HG02885 (cell line): ENCODE results near the gene VGLL4.
"Not testable (repeated sequence)": the region's sequence is repeated elsewhere in the genome, so short reads cannot be mapped to it uniquely, and the experiment has no call there.

Source experiments
- ATAC-seq: cut with Tn5 transposase; IDR thresholded peaks from one replicate; pipeline ENCODE4 v1.9.1; 2021; ENCODE audit warnings: mild to moderate bottlenecking; ENCODE audit not compliant: unreplicated experiment, poor library complexity

Gene VGLL4, protein sequence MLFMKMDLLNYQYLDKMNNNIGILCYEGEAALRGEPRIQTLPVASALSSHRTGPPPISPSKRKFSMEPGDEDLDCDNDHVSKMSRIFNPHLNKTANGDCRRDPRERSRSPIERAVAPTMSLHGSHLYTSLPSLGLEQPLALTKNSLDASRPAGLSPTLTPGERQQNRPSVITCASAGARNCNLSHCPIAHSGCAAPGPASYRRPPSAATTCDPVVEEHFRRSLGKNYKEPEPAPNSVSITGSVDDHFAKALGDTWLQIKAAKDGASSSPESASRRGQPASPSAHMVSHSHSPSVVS

DNA sequence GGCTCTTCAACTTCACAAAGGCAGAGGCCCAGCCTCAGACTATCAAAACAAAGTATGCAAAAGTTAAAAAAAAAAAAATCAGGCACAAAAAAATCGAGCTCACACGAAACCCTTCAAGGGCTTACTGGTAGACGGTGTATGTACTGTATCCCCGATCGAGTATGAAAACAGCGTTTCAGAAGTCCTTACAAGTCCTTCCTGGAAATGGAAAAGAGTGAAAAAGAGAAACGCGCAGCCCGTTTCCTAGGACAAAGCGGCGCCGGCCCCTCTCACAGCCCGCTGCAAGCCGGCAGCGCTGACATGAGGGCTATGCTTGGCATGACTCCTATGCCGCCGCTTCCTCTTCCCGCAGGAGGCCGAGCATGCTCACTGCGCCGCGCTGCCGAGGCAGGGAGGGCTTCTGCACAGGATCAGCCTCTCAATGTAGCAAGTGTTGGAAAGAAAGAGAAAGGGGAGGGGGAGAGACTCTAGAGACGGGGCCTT lies at the start of gene VGLL4:
VGLL4 (minus strand) TSS at position 311 of the 483 bp plus-strand sequence. CDS start 397 bp downstream, outside the sequence.
- ATAC-seq, result peak; percentile 69

DNA sequence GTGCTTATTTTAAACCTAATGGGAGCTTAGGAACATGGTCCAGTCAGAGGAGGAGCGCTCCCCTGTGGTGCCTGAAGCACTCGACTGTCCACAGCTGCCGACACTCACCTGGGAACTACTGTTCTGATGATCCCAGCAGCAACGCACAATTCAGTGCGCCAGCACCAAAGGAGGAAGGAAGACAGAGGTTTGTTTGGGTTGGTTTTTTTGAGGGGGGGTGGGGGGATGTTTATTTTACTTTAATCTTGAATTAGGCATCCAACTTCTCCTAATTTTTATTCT lies 48.8 kb upstream of the VGLL4 start:
- ATAC-seq, result no peak

DNA sequence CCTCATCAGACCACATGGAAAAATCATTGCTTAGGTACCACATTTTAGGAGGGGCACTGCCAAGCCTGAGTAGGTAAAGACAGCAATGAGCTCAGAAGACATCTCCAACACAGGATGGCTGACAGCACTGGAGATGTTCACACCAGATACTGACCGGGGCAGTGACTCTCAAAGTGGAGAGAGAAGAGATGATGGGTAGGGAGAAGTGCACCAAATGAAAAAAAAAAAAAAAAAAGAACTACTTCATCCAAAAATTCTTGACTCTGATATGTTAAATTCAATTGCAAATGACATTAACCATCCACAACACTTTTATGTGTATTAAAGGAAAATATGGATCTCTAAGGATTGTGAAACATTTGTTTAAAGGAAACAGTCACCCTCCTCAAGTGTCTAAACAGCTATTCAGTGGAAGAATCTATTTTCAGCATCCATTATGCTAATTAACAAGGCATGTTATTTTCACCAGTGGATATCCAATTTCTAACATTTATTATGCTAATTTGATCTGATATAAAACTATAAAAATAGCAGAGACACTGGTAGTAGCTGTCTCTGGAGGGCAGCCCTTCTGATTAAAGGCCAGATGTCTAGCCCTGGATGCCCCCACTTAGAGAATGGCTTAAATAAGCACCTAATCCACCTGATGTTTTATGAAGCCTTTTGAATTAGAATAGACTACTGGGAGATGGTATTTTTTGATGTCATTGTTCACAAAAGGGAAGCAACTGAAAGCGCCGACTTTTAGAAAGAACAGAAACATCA lies 48.2 kb upstream of the VGLL4 start:
- ATAC-seq, result no peak

DNA sequence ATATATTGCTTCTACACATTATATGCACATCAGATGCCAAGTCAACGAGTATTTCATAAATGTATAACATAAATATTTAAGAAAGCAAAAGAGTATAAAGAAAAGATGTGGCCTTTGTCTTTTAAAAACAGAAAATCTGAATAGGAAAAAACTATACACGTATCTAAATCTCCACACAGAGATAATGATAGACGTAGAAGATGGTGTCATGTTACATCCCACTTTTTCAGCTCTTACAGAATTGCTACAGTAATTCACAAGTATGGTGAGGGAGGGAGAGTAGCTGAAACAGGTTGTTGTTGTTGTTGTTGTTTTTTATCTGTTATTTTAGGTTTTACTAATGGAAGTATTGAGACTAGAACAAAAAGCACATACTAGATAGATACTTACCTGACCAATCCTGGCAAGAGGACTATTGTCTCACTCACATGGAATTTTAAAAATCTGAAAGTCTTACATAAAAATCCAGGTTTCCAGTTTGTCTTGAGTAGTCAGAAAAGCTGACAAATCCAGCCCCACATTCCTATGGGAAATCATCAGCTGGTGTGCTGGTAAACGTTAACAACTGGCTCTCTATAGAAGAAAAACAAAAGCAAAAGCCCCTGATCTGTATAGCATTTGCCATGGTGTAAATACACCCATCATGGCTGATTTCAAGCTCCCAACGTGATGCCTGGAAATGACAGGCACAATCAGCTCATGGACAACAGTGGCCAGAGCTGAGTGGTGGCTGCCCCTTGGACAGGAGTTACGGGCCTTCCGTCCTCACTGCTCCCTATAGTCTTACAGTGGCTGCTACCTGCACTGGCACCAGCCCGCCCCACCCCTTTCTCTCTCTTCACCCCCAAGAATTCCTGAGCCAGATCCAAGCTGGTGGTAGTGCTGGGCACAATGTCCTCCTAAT lies 47.4 kb upstream of the VGLL4 start:
- no peak for ATAC-seq

DNA sequence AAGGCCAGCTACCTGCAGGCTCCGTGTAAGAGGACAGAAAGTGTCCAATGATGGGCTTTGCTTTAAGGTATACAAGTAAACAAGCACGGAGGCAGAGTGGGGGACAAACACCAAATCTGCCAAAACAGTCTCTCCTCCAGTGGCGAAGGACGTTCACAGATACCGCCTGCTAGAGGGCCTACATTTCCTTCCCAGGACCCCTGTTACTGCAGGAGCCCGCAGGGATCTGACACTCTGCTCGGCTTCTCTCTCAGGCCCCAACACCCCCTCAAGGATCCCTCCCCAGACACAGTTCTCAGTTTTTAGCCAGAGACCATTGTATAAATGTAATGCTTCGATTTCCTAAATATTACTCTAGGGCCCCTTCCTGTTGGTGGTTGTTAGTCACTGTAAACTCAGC lies 46.0 kb upstream of the VGLL4 start:
- no peak for ATAC-seq

DNA sequence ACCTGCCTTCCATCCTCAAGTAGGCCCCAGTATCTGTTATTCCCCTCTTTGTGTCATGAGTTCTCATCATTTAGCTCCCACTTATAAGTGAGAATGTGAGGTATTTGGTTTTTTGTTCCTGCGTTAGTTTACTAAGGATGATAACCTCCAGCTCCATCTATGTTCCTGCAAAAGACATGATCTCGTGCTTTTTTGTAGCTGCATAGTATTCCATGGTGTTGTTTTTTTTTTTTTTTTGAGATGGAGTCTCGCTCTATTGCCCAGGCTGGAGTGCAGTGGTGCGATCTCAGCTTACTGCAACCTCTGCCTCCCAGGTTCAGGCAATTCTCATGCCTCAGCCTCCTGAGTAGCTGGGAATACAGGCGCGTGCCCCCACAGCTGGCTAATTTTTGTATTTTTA lies 41.3 kb upstream of the VGLL4 start:
- ATAC-seq, result not testable (repeated sequence)

DNA sequence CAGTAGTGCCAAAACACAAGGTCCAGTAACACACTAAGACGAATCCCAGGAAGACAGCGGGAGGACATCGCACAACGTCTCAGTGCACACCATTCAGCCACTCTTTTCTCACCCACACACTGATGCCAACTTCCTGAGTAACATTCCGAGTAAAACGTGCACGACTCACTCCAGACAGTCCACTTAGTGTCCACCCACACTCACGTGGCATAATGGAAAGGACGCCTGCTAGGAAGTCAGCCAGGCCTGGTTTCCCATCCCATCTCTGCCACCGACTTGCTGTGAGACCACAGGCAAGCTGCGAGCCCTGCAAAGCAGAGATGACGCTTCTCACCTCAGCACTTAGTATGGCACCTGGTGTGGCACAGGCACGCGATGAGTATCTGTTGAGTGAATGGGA lies 36.8 kb upstream of the VGLL4 start:
- ATAC-seq, result no peak

DNA sequence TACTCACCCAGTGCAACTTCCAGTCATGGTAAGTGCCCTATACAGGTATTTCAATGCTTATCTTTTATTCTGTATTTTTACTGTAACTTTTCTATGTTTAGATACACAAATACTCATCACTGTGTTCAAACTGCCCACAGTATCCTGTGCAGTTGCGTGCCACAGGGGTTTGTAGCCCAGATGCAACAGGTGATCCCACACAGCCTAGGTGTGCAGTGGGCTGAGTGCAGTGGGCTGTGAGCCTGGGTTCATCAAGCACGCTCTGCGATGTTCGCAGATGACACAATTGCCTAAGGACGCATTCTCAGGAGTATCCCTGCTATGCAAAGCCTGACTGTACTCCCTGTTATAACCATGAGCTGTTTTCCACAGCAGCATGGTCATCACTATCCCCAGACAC lies 36.2 kb upstream of the VGLL4 start:
- no peak for ATAC-seq

DNA sequence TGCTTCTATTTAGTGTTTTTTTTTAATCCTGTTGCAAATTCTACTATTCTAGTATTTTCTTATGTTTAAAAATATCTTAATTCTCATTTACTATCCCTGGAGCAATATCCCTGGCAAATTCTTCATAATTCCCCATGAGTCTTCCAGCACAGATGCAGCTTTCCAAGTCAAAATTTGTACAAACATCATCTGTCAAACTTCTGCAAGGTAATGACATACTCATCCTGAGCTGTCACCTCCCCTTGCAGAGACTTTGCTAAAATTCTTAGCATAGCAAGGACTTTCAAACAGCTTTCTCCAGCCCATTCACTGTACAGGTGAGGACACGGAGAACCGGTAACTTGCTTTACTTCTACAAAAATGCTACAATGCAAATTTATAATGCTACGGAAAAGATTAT lies 28.6 kb upstream of the VGLL4 start:
- ATAC-seq, result no peak

DNA sequence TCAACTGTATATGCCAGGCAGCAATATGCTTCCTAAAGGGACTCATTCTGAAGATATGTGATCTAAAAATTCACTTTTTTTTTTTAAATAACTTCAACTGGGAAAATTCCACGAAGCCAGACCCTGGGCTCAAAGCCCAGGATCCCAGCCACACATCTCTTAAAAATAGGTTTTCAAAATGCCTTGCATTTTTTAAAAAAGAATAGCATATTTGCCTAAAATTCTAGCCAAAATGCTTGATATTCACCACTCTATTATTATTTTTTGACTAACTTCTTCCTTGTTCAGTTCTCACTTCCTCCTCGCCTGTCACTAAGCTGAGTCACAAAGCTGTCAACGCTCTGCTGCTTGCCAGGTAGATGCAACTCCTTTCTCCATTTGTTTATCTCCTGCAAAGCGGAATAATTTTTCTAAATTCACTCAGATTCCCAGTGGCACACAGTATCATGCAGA lies 28.0 kb upstream of the VGLL4 start:
- ATAC-seq, result peak; percentile 93

DNA sequence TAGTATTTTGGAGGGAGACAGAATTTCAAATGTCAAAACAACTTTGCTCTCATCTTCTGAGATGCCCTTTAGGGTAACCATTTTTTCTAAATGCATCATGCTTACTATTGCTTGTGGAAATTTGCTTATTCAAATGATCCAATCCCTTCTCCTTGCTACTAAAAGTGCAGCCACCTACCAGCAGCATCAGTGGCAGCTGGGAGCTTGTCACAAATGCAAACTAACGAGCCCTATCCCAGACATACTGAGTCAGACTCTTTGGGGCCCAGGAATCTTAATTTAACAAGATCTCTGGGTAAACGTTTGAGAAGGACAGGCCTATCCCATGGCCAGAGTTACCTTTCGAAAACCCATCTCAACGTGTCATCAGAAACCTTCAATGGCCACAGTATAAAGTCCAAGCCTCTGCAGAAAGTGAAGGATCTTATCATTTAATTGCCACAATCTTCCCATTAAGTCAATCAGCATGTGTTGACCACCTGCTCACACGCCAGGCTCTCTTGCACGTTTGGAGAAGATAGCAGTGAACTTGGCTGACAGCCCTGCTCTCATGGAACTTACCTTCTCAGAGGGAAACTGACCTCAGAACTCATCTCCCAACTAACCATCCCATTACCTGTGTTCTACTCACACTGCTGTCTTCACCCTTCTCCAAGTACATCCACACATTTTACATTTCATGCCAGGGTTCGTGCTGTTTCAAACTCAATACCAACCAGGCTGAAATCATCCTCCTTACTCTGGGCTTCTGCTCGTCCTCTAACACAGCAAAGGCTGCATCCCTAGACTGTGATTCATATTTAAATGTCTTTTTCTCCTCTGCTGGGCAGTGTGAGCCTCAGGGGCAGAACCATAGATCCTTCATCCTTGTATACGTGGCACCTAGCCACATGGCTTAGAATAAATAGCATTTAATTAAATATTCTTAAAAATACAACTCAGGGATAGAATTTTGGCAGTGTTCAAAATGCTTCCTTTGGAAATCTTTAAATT lies 24.8 kb upstream of the VGLL4 start:
- ATAC-seq, result no peak

DNA sequence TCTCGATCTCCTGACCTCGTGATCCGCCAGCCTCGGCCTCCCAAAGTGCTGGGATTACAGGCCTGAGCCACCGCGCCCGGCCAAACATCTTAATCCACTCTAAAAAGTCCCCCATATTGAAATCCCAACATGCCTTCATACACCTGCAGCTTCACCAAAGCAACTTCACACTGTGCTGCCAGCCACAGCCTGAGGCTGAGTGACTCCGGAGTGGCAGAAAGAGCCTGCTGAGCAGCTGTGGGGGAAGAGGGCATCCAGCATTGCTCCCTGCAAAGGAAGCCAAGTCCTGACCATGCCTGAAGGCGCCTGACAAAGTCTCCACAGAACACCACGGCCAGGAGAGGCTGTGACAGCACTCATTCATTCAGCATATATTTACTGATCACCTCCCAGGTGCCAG lies 21.6 kb upstream of the VGLL4 start:
- no peak for ATAC-seq

DNA sequence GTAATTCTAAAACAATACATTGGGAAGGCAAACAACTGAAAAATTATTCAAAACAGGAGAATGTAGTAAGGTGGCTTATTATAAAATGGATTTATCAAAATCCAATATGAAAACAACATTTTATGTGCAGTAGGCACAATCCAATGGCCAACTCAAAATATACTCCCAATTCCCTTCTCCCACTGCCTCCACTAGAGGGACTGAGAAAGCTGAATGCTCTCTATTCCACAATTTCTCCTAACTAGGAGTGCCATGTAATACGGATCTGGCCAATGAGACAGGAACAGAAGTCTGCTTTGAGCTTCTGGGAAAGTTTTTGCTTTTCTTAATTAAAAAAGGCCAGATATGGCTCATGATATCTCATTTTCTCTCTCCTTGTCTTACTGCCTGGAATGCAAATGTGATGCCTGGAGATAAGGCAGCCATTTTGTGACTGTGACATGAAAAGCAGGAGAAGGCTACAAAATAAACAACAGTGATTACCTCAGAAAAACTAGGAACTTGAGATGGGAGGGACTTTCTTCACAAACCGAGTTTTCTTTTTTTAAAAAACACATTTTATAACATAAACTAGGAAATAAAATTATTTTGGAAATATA lies 18.8 kb upstream of the VGLL4 start:
- ATAC-seq, result no peak

DNA sequence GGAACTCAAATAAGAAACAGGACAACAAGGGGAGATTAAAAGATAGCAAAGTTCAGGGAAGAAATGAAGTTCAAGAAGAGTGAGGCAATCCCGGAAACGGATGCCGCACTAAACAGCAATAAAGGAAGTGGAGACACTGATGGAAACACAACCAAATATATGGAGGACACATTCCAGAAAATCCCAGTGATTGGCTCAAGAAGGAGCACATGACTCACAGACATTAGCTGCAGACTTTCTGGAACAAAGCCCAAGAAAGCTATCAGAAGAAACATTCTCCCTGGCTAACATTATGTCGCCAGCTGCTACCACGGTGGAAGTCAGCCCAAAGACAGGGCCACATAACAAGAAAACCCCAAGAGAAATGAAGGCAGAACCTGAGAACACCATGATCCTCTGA lies 18.1 kb upstream of the VGLL4 start:
- ATAC-seq, result no peak

DNA sequence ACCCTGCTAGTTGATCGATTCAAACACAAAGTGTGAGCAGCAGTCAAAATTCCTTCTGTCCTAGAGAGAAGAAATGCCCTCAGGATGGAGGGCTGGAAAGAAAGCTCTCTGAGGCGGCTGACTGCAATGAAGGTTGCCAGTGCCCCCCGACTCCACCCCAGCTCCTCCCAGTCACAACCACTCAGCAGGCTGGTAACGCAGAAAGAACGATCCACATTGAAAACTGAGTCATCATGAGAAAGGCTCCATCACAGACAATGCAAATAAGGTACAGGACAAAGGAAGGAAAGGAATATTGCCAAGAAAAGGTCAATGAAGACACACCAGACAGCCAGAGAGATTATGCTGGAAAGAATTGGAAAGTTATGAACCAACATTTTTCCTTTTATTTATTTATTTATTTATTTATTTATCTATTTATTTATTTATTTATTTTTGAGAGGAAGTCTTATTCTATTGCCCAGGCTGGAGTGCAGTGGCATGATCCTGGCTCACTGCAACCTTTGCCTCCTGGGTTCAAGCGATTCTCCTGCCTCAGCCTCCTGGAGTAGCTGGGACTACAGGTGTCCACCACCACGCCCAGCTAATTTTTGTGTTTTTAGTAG lies 17.4 kb upstream of the VGLL4 start:
- no peak for ATAC-seq

DNA sequence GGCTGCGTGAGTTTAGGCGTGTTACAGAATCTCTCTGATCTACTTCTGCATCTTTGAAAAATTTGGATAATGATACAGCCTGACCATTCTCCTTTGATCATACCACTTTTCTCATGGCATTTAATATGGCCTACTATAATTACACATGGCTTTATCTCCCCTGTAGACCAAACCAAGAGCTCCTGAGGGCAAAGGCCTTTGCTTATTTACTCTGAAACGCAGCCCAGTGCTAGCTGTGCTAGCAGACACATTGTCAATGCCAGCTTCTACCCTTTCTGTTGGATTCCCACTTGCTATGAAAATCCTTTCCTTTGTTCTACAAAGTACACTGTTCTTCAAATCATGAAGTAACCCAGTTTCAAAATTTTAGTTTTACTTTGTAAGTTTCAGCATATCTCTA lies 16.5 kb upstream of the VGLL4 start:
- no peak for ATAC-seq

DNA sequence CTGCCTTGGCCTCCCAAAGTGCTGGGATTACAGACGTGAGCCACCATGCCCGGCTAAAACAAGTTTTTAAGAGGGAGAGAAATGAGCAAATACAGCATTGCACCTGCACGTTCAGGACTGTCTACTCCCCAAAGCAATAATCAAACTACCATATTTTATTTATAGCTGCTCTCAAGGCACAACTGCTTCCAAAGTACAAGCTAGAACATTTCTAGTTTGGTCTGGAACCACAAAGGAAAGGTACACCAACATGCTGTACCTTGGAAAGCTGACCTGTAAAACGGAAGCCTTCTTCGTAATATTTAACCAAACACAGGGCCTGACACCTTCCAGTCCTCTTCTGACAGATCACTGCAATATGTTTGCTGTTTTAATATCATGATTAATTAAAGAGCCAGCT lies 14.5 kb upstream of the VGLL4 start:
- ATAC-seq, result no peak

DNA sequence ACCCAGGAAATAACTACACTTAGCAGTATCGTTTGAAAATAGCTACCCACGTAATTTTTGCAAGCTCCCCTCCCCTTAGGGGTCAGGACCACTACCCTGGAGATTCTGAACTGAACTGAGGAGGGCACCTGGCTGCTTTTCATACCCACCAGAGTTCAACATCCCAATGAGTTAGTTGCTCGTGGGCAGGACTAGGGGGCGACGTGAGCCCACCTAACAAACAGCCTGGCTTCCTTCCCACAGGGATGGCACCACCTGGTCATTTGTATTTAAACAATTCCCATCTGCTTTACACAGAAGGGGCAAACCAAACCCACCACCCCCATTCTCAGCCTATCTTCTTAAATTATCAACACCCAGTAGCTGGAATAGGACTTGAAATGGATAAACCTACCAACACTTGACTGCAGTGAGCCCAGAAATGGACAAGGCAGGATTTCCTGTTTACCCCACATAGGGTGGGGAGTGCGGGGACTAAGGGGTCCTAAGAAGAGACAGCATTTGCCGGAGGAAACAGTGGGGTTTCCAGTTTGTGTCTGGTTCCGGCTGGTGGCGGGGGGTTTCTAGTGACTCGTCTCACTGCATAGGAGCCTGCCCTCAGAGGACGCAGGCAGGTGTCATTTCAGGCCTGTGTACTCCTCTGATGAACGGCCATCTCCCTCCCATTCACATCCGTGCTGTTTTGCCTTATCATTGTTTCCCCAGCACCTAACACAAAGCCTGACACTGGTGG lies 11.6 kb upstream of the VGLL4 start:
- ATAC-seq, result no peak
